GM19238 (cell line): Measurements from ENCODE around the gene C3orf20.

Source experiments
- DNase-seq: peaks from one replicate; pipeline ENCODE4 v3.0.0; 2011; ENCODE audit warnings: low spot score; ENCODE audit not compliant: insufficient read length

C3orf20 gene

DNA sequence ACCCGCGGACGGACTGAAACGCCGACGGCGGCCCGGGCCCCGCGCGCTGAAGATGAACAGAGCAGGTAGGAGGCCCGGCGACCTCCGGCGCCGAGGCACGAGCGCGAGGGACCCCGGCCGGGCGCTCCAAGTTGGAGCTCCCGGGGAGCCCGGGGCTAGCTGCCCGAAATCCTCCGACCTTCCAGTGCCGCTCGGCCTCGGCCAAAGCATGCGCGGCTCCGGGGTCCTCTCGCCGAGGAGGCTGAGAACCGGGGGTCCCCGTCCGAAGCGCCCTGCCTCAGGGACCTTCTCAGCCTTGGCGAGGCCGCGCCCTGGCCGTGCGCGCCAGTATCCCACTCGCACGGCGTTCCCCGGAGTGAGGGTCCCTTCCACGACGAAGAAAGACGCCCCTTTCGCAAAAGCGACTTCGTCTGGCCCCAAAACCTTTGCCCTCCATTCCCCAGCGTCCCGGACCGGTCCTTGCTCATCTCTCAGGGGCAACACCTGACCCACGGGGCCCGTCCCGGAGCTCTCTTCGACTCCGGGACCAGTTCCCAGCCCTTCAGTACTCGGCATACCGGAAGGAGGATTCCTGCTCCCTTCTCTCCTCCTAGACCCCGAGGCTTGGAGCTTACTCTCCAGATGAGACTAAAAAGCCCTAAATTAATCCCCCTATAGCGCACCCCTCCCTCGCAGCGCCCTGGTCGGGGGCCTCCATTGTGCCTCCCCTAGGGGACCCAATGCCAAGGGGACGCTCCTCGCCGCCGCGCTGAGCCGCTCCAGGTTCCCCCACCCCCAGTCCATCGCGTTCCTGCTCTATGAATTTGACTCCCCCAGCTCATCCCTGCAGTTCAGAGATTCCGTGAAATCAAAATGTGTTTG is 136.1 kb downstream of the C3orf20 start:
- DNase-seq, result no peak

DNA sequence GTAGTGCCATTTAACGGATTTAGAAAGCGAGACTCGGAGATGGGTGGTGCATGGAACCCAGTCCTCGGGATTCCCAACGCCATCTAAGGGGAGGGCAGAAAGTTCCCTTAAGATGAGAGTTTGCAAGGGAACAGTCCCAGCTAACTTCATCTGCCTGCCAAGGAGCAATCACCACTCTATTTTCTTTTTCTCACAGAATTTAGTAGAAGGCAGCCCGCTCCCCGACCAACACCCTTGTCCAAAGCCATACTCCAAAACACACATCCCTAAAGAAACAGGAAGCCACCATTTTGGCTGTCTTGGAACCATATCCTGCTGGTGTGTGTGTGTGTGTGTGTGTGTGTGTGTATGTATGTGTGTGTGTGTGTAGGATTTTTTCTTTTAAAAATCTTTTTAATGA is 136.7 kb downstream of the C3orf20 start:
- no peak for DNase-seq

DNA sequence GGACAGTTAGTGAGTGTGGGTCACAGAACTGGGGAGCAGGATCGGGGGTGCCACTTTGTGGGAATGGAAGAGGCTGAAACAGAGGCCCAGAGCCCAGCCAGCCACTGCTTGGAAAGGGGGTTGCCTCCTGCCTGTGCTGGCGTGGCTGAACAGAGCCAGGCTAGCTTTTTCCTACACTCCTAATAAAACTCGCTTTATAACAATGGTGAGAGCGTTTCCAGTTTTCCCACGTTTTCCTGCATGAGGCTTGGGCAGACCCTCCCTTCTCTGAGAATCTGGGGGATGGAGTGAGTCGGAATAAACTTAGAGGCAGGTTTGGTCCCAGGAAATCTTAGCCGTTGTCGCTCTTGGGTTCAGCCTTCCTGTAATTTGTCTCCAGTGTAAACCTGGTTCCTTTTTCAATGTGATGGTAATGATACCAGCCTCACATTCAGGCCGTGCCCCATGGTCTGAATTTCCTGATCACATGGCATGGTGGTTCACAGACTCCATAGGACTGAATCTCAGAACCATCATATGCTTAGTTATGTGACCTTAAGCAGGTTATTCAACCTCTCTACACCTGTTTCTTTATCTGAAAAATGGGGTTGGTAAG is 137.4 kb downstream of the C3orf20 start:
- no peak for DNase-seq

DNA sequence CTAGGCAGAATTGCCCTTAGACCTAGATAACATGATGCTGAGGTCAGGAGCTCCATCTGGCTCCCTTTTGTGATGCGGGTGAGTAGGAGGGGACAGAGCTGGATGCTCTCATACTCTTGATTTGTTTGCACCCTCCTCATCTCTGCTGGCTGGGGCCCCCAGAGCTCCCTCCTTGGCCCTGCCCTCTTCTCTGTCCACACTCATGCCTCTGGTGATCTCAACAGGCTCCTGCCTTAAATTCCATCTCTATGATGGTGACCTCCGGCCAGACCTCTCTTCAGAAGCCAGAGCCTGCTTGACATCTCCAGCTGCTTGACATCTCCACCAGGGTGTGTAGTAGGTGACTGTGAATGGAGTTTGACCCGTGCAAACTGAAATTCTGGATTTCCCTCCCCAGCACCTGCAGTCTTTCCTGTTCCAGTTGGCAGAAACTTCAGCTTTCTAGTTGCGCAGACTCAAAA is 139.5 kb downstream of the C3orf20 start:
- no peak for DNase-seq

DNA sequence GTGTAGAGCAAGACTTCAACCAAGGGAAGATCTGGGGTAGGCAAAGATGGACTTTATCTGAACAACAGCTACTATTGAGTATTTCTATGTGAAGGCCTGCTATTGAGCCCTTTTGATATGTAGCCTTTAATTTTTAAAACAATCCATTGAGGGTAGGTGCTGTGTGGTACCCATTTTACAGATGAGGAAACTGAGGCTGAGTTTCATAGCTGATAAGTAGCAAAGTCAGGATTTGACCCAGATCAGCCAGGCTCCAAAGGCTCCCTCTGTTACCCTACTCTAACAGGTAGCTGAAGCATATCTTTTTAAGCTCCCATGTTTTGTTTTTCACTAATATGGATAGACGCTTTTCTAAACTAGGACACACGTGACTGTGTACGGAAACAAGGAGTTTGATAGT is 141.4 kb downstream of the C3orf20 start:
- no peak for DNase-seq

DNA sequence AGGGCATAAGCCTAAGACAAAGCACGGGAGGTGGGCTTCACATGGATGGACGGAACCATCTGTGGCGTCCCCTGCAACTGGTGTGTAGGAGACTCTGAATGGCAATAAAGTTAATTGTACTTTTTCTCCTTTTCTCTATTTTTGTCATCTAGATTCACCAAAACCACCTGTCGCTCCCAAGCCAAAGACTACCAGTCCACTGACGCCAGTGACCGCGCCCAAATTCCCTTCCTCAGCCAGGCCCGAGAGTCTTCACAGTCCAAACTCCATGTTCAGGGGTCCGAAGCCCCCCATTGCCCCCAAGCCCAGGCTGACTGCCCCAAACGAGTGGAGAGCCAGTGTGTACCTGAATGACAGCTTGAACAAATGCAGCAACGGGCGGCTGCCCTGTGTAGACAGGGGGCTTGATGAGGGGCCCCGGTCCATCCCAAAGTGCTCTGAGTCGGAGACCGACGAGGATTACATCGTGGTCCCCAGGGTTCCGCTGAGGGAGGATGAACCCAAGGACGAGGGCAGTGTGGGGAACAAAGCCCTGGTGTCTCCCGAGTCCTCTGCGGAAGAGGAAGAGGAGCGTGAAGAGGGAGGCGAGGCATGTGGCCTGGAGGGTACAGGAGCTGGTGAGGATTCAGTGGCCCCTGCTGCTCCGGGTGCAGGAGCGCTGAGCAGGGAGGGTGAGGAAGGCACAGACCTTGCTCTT is 144.0 kb downstream of the C3orf20 start, which contains the start of gene FGD5:
Gene FGD5, plus strand, starts transcription at position 159 of the 697 bp plus-strand sequence. Its CDS starts 110 bp downstream, at position 269.
- no peak for DNase-seq

DNA sequence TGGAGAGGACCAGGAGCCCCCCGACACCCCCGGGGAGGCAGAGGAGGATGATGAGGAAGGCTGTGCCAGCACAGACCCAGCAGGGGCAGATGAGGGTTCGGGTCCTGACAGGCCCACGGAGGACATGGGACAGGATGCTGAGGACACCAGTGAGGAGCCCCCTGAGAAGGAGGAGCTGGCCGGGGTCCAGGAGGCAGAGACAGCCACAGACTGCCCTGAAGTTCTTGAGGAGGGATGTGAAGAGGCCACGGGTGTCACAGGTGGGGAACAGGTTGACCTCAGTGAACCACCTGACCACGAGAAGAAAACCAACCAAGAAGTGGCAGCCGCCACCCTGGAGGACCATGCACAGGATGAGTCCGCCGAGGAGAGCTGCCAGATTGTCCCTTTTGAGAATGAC is 144.7 kb downstream of the C3orf20 start:
- no peak for DNase-seq

DNA sequence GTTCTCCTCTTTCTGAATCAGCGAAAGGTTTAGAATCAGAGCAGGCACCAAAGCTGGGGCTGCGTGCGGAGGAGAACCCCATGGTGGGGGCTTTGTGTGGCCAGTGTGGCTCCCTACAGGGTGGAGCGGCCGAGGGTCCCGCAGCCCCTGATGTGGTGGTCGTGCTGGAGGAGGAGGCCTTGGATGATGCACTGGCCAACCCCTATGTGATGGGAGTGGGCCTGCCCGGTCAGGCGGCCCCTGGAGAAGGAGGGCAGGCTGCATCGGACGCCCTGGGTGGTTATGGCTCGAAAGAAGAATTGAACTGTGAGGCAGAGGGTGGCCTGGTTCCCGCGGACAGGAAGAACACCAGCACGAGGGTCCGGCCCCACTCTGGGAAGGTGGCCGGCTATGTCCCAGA is 145.2 kb downstream of the C3orf20 start:
- no peak for DNase-seq

DNA sequence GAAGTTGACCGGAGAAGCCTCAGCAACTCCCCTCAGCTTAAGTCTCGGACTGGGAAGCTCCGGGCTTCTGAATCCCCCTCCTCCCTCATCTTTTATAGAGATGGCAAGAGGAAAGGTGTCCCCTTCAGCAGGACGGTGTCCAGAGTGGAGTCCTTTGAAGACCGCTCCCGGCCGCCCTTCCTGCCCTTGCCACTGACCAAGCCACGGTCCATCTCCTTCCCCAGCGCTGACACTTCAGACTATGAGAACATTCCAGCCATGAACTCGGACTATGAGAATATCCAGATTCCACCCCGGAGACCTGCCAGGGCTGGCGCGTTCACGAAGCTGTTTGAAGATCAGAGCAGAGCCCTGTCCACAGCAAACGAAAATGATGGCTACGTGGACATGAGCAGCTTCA is 146.2 kb downstream of the C3orf20 start:
- DNase-seq, result no peak

DNA sequence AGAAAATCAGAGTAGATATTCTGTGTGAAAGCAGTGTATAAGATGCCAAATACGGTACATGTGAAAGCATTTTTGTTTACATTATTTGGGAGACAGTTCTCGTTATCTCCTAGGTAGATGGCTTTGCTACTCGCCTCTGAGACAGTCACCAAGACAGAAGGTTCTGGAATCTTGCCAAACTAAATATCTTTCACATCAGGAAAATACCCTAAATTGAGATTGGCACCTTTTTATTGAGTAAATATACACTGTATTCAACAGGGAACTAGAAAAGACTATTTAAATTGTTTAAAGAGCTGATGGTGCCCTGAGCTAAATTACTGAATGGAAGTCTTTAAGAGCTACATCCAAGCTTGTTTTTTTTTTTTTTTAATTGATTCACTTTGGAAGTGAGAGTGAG is 147.2 kb downstream of the C3orf20 start:
- DNase-seq, result no peak
